NCI-H2081 (cell line): ENCODE results near the gene SMIM41.

Experiments
- DNase-seq, 2 experiments: peaks; one replicate each; lab custom pipeline; 2025; lab: John Stamatoyannopoulos, UW

SMIM41 gene

DNA sequence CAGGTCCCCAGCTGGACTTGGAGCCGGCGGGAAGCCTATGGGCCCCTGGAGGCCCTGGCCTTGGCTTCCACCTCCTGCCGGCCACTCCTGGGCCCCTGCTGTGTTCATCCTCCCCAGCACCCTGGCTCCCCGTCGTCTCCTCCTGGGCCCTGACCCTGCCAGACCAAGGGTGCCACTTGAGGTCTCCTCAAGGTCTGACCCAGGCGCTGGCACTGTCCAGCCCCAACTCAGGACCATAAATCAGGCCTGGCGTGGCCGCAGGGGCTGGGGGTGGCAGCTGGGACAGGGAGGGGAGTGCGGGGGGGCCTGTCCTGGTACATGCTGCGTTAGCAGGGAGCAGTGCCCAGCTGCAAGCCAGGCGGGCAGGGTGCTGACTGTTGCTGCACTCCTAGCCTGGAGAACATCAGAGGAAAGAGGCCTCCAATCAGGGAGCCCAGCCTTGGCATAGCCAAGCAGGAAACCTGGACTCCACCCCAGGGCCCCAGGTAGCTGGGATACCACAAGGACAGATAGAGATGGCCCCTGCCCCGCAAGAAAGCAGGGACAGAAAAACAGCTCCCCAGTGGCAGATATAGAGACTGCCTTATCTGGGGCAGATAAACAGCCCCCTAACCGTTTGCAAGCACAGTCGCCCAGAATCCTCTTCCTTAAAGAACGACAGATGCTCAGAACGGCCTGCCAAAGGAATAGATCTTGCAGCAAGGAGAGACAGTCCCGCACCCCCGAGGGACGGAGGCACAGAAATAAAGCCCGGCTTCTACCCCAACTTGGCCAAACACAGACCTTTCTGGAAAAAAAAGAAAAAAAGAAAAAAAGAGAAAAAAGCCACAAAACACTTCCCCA, 16.2 kb upstream of the SMIM41 start:
- no peak for DNase-seq

DNA sequence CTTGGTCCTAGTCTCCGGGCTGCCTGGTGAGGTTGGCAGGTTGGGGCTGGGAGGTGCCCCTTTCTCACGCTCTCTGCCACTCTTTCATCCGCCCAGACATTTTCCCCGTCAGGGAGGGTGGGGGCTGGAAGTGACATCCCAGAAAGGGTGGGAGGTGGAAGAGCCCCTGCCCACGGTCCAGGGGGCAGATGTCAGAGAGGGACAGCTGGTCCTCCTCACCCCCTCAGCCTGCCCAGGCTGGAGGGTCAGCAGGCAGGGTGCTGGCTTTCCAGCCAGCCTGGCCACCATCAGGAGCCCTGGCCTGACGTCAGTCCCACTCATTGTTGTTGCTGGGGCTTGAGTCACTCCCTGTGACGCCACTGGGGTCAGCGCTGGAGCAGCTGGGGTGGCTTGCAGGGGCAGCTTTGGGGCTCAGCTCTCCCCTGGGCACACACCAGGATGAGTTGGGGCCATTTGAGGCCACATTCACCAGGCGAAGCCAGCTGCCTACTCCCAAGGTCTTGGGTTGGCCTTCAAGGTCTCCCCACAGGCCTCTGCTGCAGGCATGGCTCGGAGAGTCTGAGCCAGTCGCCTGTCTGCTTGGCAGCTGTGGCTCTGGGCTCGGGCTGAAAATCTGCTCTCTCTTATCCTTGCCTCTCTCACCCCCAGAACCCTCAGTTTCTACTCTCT, 15.4 kb upstream of the SMIM41 start:
- no peak for DNase-seq

DNA sequence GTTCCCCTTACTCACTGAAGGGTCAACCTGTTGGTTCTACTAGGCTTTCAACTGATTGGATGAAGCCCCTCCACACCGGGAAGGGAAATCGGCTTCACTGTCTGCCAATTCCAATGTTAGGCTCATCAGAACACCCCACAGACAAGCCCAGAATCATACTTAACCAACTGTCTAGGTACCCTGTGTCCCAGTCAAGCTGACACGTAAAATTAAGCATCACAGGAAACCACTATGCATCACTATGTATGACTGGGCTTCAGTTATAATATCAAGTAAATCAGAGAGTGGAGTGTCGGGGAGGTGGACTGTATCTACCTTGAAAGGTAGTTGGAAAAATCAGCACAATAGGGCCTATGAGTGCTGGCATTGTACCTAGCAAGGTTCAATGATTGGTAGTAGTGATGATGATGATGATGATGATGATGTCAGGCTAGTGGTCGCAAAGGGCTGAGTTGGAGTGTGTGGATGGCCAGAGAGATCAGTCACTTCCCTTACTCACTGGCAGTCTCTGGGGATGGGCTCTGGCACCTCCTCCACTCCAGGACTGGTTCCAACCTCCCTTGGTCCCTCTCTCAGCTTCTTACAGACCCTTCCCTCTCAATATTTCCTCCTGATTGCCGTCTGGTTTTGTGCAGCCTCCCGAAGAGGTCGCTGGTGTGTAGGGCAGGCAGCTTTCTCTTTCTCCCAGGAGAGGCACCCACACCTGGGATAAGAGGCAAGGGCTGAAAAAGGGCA, 13.0 kb upstream of the SMIM41 start:
- DNase-seq, result no peak

DNA sequence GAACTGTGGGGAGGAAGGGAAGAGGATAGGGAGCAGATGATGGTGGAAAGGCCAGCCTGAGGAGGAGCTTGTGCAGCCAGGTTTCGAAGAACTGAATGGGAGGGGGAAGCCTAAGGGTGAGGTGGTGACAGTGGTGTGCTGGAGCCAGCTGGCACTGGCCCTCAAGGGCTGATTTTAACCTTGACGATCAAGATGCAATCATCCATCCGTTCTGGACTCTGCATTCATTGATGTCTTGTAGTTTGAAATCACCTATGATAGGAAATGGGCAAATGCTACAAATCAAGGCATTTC, 12.5 kb upstream of the SMIM41 start:
- DNase-seq, result no peak

DNA sequence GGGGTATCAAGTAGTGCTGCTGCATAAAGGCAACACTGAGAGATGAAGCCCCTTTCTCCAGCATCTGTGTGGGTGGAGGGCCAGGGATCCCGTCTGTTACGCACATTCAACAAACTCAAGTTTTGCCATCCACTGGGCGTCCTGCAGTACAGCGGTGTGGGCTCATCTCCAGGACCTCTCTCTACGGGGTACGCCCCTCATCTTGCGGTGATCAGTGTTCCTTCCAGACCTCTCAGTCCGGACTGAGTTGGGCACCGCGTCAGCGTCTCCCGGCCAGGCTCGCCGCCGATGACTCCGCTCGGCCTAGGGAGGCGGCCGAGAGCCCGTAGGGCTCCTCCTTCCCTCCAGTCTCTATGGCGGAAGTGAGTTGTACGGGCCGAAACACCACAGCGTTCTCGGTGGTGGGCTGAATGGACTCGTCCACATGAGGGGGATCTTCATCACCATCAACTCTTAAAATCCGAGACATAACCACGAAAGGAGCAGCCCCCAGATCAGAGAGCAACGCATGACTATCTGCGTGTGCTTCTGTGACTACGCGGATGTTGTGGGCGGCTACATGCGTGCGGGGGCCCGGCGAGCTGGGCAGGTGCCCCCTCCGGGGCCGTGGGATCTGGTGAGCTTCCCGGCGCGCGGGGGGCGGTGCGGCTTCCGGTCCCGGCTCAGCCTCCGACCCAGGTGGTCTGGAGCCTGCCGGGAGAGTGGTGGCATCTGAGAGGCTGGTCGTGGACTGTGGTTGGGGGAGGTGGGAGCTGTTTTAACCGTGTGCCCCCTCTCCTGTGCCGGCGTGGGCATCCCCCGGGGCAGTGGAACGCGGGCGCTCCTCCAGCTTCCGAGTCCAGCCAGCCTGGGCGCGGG, 9.9 kb upstream of the SMIM41 start, which contains the start of gene ATG101:
Gene ATG101, plus strand, starts transcription at position 652 of the 858 bp plus-strand sequence. CDS start 3,673 bp downstream, outside the sequence.
- peak; percentile 92 to 96 for DNase-seq

DNA sequence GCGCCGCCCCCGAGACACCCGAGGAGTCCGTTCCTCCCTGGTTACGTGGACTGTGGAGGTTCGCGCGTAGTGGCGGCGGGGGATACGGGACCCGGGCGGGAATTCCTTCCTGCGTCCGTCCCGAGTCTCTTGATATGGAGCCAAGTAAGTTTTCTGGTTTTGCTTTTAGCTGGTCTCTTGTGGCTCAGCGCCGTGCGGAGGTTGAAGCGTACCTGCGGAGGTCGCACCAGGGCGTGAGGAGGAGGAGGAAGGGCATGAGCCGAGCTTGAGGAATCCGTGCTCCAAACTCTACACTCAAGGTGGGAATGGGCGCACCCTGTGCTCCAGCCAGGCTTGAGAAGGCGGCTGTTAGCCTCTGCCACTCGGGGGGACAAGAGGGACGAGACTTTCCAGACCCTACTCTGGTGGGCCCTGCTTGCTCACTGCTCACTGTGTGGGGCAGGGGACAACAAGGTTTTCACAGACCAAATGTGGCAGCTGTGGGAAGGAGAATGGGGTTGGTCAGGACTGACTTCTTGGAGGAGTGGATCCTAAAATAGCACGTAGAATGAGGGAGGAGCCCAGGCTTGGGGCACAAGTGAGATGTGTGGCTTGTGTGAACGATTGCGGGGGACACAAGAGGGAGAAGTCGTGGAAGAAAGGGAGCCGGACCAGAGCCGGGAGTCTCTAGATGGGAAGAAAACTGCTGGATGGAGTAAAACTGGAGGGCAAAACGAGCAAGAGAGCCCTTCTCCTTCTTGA, 9.1 kb upstream of the SMIM41 start:
- DNase-seq, result no peak

DNA sequence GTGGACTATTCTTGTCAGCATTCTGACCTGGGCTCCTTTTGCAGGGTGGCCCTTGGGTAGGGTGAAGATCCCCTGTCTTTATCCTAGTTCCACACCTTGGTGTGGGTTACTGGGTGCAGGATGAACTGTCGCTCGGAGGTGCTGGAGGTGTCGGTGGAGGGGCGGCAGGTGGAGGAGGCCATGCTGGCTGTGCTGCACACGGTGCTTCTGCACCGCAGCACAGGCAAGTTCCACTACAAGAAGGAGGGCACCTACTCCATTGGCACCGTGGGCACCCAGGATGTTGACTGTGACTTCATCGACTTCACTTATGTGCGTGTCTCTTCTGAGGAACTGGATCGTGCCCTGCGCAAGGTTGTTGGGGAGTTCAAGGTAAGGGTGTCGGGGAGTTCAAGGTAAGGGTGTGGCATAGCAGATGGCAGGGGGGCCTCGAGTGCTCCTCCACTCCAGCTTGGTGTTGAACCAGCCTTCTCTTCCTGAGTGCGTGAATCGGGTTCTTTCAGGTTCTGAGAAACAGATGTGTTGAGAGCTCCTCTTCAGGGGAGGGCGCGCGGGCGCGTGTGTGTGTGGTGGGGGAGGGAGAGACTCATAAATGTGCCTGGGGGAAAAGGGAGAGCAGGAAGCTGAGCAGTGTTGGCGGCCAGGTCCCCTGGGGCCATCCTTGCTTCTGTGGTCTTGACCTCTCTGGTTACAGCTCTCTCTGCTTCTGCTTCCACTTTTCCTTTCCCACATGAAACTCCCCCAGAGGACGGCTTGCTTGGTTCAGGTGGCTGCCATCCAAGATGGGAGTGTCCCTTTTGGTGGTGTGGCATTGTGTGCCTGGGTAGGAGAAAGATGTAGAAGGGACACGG, 5.7 kb upstream of the SMIM41 start:
- peak in 1 of 2 experiments; percentile 53 for DNase-seq

DNA sequence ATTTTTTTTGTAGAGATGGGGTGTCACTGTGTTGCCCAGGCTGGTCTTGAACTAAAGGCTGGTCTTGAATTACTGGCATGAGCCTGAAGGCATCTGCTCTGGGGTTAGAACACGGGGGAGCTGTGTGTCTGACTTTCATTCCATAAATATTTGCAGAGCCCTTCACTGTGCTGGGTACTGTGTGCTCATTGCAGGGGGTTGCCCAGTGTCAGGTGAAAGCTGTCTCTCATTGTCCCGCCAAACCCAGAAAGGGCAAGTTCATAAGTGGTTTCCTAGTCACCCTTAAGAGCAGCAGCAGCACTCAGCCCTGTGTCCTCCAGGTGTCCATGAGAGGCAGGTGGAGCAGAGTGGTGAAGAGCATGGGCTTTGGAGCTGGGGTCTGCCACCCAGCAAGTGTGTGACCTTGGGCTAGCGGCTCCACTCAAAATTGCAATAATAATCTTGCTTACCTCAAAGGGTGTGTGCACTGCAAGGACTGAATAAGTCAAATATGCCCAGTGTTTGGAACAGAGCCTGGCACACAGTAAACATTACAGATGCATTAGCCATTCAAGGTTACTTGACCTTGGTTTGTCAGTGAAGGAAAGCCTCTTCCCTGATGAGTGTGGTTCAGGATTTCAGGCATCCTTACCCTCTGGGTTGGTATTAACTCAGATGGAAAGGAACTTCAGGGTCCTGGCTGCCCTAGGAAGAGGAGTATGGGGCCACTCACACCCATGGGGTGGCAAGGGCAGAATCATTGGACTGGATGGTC, 4.4 kb upstream of the SMIM41 start:
- DNase-seq, result no peak

DNA sequence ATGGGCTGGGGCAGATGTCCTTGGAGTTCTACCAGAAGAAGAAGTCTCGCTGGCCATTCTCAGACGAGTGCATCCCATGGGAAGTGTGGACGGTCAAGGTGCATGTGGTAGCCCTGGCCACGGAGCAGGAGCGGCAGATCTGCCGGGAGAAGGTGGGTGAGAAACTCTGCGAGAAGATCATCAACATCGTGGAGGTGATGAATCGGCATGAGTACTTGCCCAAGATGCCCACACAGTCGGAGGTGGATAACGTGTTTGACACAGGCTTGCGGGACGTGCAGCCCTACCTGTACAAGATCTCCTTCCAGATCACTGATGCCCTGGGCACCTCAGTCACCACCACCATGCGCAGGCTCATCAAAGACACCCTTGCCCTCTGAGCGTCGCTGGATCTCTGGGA, 2.7 kb upstream of the SMIM41 start:
- DNase-seq, result no peak

DNA sequence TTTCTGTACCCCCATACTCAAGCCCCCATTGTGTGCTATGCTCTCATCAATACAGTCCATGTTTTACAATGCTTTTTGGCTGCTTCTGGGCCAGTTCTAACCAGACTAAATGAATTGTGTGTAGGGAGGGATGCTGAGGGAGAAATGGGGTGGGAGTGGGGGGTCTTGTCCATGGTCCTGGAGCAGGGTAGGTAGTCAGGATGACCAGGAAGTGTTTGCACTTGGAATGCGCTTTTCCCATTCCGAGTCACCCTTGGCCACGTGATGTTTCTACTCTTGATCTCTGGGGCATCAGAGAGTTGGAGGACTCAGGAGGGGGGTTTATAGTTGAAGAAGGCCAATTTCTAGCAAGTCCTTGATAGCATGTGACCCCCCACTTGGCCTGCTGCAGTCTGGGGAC, 1.2 kb upstream of the SMIM41 start:
- DNase-seq, result no peak

DNA sequence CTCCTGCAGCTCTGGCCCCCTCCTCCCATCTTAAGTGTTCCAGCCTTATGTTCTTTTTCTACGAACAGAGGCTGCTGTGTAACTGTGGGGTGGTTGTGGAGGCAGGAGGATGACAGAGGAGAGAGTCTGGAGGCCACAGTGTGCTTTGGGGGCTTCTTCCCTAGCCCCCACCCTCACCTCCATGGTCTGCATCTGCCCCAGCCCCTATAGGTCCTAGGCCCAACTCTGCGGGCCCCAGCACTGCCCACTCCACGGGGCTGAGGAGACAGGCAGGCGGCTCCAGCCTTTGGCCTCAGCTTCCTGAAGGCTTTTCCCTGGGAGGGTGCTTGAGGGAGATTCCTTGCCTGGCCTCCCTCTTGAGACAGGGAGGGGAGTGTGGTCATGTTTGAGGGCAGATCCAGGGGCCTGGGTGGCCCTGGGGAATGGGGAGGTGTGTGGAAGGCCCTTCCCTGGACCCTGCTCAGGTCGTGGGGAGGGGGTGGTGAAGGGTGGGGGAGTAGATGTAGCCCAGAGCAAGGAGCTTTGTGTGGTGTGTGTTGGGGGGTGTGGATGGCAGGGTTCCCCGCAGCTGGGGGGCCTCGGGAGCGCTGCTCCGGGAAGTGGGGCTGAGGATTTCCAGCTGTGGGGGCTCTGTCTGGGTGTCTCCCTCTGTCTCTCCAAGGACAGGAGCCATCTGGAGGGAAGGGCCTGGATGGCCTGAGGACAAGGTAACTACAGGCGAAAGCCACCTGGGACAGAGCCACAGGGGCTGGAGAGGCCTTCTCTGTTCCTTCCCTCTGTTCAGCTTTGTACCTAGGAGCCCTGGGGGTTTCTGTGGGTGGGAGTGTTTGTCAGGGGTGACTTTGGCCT, 1.1 kb downstream of the SMIM41 start:
- DNase-seq, result peak in 1 of 2 experiments; percentile 63

DNA sequence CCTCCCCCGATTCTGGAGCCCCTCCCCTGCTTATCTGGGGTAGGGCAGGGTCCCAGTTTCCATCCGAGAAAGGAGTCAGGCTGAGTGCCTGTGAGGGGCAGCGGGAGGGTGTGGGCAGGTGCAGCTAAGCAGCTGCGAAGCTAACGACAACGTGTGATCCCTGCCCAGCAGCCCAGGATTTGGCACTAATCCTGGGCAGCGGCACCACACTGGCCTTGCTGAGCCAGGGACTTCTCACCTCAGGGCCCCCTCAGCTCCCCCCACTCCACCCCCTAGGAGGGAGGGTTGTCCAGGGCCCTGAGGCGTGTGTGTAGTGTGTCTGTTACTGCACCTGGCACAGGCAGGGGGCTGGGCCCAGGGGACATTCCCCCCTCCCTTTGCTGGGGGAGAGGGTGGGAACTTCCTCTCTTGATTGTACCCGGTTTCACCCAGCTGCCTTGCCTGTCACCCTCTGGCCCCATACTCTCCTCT, 1.8 kb downstream of the SMIM41 start:
- DNase-seq, result peak; percentile 92 to 96

DNA sequence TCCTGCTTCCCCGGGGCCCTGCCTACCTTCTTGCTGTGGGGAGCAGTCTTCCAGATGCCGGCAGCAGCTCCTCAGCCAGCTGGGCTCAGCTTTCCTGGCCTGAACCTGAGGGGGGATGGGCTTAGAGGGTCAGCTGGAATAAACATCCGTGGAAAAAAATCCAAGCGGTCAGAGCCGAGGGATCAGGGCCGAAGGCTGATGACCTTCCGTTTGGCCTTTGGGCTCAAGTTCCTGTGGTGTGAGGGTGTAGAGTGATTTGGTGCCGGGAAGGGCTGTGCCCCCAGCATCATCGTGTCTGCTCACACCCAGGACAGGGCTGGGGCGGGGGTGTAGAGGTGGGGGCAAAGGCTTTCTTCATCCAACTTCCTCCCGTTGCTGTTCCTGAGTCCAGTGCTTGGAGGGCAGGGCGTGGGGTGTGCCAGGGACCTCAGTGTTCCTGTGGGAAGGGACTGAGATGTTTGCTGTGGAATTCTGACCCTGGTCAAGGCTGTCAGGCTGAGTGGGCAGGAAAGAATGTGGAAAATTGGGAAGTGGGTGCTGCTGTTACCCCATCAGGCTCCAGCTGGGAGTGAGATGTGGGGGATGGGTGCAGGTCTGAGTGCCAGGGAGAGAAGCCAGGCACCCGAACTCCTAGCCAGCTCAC, 2.6 kb downstream of the SMIM41 start:
- no peak for DNase-seq

DNA sequence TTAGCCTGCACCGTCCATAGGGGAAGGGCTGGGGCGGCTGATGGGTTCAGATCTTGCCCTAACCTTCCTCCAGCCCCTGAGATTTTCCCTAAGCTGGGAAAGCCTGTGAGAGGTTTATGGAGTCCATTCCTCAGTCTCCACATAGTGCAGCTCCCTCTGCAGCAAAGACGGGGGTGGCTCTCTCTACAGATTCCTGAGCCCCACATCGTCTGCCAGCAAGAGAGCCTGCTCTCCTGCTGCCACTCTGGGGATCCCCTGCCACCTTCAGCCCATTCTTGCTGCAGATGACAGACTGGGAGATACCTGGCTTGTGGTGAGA, 3.1 kb downstream of the SMIM41 start:
- no peak for DNase-seq

DNA sequence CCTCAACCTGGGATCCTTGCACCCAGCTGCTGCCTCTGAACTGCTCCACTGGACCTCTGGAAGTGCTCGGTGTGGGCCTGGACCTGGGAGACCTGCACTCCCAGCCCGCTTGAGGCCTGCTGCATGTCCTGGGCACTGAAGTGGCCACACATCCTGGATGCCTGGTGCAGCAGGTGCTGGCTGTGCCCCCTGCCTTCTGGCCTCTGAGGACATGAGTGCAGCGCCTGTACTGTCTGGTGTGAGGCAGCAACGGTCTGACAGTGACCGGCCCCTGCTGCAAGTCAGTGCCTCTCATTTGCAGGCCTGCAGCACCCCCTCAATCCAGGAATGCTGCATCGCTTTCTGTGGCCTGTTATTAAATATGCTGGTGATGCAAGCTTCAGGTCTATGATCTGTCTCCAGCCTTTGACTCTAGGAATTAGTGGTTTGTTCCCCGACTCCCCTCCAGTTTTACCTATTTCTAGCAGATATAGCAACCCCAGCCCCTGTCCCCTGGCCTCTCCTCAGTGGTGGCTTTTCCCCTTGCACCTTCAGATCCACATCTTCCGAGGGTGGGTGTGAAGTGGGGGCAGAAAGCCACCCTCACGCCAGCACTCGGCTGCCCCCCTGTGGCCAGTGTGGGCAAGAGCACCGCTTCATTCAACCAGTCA, 3.6 kb downstream of the SMIM41 start:
- DNase-seq, result peak; percentile 53 to 65

DNA sequence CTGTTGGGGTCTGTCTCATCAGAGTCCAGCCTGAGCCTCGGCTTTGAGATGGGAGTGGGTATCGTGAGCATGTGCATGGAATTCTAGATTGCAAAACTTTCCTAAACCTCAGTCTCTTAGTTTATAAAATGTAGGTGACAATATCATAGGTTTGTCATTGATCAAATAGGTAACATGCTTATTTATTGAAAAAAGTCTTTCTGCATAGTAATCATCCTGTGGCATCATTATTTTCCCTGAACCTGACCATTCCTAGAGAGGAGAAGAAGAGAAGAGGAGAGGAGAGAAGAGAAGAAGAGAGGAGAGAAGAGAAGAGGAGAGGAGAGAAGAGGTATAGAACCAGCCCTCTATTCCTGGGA, 4.1 kb downstream of the SMIM41 start:
- no peak for DNase-seq

DNA sequence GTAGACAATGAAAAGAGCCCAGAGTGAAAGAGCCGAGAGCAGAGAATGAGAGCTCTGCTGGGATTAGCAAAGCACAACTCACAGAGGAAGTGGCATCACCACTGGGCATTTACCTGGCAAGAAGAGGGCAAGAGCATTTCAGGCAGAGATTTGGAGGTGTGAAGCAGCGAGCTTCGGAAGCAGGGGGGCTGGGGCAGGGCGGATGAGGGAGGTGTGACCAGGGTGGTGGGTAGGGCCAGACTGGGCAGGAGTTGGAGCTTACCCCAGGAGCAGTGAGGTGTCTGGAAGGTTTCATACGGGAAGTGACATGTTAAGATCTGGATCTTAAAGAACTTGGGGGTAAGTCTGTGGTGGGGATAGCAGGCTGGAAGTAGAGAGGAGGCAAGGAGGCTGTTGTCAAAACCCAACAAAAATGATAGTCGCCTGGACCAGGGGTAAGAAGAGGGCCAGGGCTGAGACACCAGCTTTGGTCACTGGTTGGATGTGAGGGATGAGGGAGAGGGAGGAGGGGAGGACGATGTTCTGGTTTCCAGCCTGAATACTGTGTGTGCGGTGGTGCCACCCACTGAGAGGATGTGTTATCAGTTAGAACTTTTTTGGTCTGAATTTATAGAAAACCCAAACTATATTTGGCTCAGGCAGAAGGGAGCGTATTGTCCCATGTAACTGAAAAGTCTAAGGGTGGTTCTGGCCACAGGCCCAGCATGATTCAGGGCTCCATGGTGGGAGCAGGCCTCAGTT, 5.2 kb downstream of the SMIM41 start:
- no peak for DNase-seq
